ENCODE results near the gene LEF1.

LEF1 gene

DNA sequence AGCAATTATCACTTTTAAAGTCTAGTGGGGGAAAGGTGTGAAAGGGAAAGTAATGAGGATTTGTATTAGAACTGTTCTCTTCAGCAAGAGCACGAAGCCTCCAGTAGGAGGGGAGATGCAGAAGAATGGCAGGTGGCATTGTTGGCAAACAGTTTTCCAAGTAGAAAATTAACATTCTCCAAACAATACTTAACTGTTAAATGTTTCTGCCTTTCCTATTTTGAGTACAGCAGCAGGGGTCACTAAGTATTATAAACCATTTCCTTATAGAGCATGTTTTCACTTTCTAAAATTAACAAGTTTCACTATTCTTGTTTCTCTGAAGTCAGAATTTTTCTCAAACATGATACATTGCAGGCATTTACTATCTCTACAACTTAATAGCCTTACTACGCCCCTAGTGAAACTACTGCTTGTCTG, 58.7 kb downstream of the LEF1 start:
- DNase-seq (ENCODE audit: low read depth), result no peak

DNA sequence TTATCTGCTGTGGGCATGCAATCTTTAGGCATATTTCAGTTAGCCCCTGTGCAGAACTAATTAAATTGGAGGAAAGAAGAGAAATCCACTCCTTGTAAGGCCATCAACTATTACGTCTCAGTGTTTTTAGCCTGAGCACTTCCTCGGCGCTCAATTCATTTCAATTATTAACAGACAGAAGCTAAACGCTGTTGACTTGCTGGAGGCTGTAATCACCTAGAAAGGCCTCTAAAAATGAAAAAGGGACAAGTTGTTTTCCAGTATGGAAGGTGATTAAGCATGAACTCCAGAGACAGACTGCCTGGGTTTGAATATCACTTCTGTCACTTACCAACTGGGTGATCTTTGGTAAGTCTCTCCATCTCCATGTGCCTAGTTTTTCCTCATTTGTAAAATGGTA, 59.6 kb downstream of the LEF1 start:
- DNase-seq (ENCODE audit: low read depth), result no peak

DNA sequence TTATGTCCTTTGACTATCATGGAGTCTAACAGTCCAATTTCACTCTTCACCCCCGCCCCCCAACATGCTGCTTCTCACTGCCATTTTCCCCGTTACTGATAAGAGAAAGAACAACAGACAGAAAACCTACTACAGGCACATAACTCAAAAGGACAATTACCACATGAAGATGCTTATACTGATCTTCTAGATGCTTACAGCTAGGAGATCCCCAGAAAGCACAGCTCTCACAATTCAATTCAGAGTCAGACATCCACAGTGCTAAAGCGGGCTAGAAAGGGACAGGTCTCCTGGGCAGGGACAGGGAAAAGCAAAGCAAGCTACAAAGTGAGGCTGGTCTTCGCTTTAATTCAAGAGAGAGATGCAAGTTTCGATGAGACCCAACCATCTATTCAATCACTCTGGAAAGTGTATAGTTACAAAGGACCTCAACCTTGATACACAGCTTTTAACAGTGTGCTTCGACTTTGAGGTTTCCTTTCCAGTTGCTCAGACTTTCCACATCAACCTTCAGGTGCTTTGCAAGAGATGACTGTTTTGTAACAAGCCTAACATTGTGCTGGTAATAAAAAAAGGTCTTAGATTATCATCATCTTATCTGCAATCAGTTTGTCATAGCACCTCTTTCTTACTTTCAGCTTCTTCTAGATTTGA, 60.9 kb downstream of the LEF1 start:
- DNase-seq (ENCODE audit: low read depth), result no peak

DNA sequence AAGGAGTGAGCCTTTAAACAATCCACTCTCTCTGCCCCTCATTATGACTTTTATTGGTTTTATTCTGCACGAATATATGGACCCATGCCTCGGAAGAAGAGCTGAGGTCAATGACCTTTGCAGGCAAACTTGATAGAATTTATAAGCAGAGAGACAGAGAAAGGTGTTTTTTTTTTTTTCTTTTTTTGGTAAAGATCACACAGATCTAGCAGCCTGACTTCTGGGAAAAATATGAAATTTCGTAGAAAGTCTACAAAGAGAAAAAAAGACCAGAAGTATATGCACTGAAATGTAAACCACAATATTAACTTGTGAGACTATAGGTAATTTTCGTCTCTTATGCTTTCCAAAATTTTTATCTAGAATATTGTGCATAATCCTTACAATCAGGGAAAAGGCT, 61.6 kb downstream of the LEF1 start:
- no peak for DNase-seq (ENCODE audit: low read depth)

DNA sequence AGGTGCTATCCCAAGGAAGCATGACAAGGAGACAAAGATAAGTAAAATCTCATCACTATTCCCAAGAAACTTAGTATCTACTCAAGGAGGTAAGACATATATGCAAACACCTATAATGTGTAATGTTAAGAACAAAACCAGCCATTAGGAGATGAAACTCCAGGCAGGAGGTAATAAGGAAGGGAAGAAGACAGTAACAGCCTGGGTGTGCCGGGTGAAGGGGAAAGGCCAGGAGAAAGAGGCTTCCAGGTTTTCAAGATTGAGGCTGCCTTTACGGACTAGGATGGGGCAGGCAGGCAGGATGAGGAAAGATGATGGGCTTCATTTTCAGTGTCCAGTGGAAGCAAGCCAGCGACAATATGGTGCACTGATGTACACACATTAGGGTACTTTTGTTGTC, 62.5 kb downstream of the LEF1 start:
- no peak for DNase-seq (ENCODE audit: low read depth)

DNA sequence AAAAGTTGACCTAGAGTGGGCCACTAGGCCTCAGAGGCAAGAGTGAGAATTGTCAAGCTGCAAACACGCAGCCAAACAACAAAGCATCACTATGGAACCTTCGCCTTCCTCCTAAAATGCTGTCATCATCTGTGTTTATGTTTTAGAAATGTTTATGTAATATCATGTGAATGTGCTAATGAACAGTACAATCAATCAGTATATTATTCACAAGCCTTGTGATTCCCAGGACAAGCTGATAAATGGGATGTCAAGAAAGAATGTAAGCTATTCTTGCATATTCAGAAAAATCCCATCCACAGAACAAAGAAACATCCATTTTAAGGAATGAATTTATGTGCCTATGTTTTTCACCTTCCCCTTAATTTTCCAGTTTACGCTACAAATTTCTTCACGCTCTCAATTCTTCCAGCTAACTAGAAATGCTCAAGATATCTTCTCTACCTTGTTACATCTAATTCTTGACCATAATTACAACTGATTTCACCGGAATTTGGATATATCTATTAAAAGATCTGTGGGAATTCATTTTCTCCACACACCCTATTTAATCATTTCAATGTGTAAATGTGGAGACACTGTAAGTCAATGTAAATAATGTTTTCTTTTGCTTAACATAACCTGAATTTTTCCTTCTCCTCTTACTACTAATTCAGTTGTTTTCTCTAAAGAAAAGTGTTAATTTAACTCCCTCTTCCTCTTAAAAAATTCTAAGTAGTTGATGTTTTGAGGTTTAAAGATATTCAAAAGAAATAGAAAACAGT, 65.5 kb downstream of the LEF1 start:
- DNase-seq (ENCODE audit: low read depth), result no peak

DNA sequence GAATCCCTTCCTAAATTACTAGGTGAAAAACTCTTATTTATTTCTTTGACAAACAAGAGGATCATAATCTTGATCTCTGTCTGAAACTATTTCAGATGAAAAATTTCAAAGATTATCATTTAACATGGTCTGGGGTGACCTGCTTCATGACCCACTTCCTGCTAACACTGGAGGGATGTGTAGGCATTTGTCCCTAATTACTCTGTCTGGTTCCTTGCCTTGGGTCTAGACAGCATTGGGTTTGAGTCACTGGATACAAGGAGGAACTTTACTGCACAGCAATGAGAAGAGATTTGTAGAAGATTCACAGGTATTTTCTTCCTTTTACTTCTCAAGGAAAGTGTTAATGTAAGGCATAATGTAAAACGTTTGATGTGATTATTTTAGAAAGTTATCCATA, 67.9 kb downstream of the LEF1 start:
- DNase-seq (ENCODE audit: low read depth), result no peak

DNA sequence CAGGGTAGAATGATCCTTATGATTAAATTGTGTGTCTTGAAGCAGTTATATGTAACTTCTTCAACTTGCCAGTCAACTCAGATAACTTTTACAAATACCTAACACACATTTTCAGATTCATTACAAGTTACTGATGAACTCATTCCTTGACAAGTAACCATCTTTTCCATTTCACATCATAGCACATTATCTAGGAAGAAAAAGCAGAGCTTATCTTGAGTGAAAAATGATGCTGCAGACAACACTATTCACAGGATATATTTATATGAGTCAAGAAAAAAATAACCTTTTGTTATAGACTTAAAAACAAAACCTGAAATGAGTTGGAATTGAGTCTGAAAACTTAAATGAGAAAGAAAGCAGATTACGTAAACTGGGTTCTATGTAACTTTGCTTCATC, 68.9 kb downstream of the LEF1 start:
- DNase-seq (ENCODE audit: low read depth), result no peak

DNA sequence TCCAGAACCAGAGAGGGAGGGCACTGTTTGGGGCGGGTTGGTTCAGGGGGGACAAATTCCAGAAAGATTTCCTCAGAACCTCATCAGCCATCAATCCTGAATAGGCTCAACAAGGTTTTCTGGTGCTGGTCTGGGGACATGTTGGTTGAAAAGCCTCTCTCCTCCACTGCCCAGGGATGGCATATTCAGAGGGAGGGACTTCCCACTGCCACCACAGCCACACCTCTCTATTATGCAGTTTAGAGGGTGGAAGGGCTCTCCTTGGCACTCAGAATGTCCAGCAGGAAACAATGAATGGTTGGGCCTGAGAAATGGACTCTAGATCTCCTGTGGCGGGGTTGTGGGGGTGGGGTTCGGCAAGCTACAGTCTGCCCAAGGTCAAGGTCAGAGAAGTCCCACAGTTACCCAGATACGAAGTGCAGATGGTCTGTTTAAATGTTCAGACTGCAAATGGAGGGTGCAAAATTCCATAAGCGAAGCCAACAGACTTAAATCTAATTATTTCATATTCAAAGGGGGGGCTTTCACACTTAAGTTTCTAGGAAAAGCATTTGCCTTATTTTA, 70.7 kb downstream of the LEF1 start:
- no peak for DNase-seq (ENCODE audit: low read depth)

DNA sequence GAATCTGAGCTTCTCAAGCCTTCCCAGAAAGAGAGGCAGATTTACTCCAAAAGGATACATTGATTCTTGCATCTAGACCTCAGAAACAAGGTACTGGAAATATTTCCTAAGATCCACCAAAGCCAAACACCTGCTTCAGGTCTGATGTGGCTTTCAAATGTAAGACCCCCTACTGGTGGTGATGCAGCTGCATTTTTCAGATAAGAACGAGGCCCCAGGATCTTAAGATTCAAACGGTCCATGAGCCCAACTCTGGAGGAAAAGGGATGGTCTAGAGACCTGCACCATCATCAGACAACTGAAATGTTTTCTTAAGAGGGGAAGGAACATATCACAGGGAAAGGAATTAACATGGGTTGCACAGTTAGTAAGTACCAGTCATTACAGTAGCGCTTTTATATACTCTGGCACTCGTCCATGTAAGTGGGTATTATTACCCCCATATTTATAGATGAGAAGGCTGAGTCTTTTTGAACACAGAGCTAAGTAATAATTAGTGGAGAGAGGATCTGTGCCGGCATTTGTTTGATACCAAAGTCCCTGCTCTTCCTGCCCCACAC, 73.7 kb downstream of the LEF1 start:
- DNase-seq (ENCODE audit: low read depth), result no peak

DNA sequence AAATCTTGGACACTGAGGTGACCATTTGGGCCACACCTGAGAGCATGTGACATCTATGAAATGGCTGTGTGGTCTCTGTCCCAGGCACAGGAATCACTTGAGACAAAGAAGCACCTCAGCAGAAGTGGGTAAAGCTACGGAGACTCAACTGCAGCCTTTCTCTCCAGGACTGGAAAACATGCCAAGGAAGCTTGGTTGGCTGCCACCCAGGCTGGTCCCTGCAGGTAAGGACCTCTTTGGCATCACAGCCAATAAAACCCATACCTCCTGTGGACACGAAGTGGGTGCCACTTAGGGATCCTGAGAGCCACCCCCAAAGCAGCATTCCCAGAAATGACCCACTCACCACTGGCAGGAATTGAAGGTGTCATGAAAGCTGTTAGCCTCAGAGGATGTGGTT, 74.6 kb downstream of the LEF1 start:
- DNase-seq (ENCODE audit: low read depth), result no peak

DNA sequence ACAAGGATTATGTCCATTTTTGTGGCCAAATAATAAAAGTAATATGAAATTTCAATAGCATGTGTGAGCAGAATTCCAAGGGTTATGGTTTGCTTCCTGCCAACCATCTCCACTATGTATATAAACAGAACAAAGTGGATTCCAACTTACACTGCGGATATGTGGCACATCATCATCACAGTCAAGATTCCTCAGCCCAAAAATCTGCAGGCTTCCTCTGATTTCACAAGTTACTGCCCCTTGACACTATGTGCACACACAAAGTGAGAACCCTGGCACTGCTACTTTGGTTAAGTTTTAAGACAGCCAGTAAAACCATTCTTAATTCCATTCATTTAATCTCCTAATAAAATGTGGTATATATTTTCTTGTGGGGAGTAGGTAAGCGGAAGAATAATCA, 76.4 kb downstream of the LEF1 start:
- no peak for DNase-seq (ENCODE audit: low read depth)

DNA sequence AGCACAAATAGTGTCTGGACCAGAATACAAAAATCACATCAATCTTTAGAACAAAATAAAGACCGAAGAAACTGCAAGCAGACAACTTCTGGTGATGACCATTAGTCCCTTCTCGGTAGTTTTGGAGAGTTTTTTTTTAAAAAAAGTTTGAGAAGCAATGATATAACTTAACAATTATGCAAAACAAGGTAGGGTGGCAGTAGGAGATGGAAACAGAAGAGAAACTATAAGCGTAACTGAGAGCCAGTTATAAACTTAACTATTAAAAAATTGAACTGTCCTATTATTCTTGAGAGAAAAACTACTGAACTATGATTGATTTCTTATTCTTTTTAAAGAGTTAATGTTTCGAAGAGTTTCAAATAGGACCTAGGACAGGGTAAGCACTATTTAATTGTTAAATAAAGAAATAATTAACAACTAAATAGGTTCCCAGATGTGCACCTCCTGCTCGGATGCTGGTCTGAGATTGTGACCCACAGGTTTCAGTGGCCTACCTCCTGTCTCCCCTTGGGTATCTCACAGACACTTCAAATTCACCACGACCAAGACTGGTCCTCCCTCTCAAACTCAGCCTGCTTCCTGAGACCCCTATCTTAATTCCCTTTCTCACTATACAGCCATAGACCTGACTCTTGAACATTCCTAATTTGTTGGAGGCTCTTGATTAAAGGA, 81.3 kb downstream of the LEF1 start:
- no peak for DNase-seq (ENCODE audit: low read depth)

DNA sequence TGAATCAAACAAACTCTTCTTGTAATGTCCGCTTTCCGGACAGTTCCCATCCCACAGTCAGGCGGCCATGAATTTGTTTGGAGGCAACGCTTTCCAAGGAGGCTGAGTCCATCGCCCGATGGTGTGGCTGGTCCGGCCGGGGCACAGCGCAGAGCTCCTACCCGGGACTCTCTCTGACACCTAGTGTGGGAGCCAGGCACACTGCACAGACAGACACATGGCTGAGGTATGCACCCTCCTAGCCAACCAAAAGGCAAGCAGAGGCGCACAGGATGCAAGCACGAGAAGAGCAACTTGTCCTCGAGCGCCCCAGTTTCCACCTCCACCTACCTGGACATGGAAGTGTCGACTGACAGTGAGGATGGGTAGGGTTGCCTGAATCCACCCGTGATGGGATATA, 87.5 kb downstream of the LEF1 start:
- DNase-seq (ENCODE audit: low read depth), result no peak

DNA sequence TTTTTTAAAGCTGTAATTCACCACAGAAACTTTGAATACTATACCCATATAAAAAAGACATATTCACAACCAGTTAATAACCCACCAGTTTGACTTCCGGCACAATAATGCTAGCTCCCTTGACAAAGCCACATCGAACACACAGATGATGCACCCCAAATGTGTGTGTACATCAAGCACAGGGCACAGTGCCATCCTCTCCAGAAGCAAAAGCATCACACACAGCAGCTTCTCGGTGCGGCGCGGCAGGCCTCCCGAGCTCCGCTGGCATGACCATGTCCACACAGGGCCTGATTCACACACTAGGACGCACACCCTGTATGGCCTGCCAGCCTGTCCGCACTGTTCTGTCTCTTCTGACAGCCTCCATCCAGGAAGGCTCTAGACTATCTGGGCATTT, 88.0 kb downstream of the LEF1 start:
- DNase-seq (ENCODE audit: low read depth), result no peak

DNA sequence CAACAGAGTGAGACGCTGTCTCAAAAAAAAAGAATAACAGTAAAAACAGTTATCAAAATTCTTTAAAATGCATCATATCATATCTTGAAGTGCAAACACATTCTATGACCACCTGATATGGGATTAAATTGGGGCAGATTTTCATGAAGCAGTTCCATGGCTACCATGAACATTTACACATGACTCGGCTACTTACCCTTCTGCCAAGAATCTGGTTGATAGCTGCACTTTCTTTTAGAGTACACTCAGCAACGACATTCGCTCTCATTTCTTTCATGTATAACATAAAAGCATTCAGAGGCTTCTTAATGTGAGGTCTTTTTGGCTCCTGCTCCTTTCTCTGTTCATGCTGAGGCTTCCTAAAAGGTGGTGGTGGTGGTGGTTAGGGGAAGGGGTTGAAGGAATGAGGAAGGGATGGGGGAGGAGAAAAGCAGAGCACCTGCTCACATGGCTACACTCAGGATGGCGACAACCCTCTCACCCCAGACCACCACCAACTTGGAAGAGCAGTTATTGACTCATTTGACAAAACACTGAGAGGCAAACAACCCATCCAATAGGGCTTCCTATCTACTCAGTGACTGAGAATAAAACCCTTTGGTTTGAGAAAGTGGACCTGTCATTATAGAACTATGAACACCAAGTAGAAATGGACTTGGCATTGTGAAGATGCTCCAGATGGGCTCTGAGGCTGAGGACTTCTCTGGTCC, 90.6 kb downstream of the LEF1 start:
- no peak for DNase-seq (ENCODE audit: low read depth)

DNA sequence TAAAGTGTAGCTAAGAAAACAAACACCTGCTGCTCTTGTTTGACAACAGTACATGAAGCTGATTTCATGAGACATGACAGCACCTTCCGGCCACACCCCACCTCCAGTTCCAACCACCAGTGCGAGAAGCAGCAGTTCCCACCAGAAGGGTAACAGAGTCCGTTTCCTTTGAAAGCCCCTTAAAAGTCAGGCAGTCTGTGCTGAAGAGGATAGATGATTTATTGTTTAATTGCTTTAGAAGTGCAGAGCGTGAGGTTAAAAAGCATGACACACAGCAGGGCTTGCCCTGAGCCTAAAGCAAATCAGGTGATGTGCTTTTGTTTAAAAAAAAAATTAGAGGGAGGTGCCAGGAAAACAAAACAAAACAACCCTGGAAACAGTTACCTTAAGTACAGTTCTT, 96.4 kb downstream of the LEF1 start:
- DNase-seq (ENCODE audit: low read depth), result no peak

DNA sequence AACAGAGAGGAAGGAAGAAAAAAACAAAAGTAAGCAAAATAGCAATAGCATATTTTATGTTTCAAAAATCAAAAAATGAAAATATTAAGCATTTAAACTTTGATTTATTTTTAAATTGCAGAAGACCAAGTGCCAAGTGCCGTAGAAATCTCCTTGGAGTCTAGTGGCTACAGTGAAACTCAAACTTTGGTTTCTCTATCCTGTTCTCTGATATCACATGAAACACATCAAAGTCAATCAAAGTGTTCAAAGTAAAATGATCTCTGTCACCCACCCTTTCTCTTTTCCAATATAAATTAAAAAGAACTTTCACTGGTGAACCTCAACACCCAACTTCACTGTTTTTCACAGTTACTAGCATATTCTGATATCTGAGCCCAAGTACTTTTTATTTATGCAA, 98.0 kb downstream of the LEF1 start:
- DNase-seq (ENCODE audit: low read depth), result no peak

DNA sequence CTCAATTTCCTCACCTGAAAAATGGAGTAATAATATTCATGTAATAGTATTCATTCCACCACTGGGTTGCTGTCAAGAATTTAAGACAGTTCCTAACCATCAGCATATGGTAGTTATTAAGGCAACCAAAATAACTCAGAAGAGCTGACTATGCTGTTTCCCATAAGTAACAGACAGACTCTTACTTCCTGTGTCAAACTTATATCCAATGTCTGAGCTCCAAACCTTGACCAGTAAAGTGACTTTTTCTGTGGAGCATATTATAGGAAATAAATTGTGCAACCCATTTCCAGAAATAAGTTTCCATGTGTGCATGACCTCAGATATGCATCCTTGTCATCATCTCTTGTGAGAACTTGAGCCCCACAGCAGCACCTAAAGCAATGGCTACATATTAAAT, 100.3 kb downstream of the LEF1 start:
- peak; percentile 68 for DNase-seq (ENCODE audit: low read depth)

DNA sequence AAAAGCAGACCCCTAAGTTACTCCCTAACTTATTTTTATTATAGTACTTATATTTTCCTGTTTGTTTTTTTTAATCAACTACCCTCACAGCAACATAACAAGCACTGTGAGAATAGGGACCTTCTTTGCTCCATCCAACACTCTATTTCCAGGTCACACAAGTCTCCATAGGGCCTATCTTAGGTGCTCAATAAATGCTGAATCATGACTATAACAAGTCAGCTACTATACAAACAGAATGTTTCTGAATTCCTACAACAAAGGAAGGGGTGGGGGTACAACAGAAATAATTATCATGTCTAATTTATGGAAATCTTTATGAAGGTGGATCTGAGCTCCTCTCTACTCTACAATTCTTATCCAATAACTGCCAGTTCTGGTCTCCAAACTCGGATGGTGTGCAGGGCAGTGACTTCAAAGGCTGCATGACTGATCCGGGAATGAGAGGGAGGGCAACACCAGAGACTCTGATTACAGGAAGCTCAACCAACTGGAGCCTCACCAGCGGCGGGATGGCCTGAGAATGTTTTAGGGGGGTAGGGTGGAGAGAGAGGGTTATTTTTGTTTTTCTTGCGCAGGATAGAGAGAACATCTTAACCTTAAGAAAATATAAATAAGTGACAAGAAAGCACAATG, 107.9 kb downstream of the LEF1 start:
- peak; percentile 14 for DNase-seq (ENCODE audit: low read depth)

DNA sequence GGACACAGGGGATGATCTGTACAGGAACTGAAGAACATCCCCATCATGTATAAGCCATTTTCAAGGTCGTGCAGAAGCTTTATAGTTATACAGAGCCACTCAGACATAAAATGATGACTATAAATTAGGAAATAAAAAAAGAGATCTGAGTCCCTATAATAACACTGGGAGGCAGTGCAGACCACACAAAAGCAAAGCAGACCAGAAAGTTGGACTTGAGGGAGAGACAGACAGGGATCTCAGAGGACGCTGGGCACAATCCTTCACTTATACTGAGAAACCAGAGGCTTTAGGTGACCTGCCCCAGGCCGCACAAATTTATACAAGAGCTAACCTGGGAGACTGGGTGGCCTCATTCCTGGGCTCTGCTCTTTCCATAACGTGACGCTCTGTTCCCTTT, 108.6 kb downstream of the LEF1 start:
- peak; percentile 48 for DNase-seq (ENCODE audit: low read depth)

All from EH (cell line).